ACC112 (cell line): ENCODE measurements around the gene DAD1.

Source experiments
- H2AFZ ChIP-seq: fragments of 200-600 bp; sonication (generic); one replicate; pipeline ENCODE4 v1.6.0; 2017; ENCODE audit warnings: antibody characterized with exemption, low read length; ENCODE audit not compliant: unreplicated experiment
- H3K27ac ChIP-seq: fragments of 200-600 bp; sonication (generic); 2 replicates; pipeline ENCODE4 v1.5.1; 2014; ENCODE audit warnings: low read depth, mild to moderate bottlenecking, antibody characterized with exemption, low read length, moderate library complexity
- H3K27me3 ChIP-seq: fragments of 200-600 bp; sonication (generic); 2 replicates; pipeline ENCODE4 v1.6.1; 2014; ENCODE audit warnings: mild to moderate bottlenecking, antibody characterized with exemption, low read length, moderate library complexity, mixed read lengths; ENCODE audit not compliant: insufficient read depth
- H3K36me3 ChIP-seq: fragments of 200-600 bp; sonication (generic); 2 replicates; pipeline ENCODE4 v1.6.1; 2016; ENCODE audit warnings: mild to moderate bottlenecking, antibody characterized with exemption, low read length, moderate library complexity, mixed read lengths; ENCODE audit not compliant: insufficient read depth
- H3K4me1 ChIP-seq: fragments of 200-600 bp; sonication (generic); one replicate; pipeline ENCODE4 v1.6.1; 2016; ENCODE audit warnings: low read length, mixed read lengths; ENCODE audit not compliant: insufficient read depth, unreplicated experiment, control insufficient read depth
- H3K4me3 ChIP-seq: fragments of 200-600 bp; sonication (generic); 2 replicates; pipeline ENCODE4 v1.5.1; 2014; ENCODE audit warnings: mild to moderate bottlenecking, low read depth, low read length
- H3K79me2 ChIP-seq: fragments of 200-600 bp; sonication (generic); one replicate; pipeline ENCODE4 v1.6.0; 2016; ENCODE audit warnings: low read length; ENCODE audit not compliant: control insufficient read depth, unreplicated experiment, insufficient read depth

The DAD1 gene

DNA sequence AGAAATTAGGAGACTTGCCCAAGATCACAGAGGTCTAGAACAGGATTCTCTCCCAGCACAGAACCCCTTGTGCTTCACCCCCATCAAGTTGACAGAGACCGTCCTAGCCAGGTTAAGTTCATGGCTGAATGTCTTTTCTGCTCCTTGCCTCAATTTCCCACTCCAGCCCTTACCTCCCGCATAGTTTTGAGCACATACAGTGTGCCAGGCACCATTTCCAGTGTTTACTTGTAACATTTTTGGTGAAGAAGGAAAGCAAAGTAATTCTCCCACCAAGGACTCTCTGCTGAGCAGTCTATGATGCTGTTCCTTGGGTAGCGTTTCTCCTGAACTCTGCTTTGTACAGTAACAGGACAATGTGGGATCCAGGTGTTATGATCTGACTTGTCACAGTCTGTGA lies 10.3 kb upstream of the DAD1 start:
- Histone ChIP-seq H3K4me1 (peaks cover 40% of the 10 kb centered on the region), H3K36me3 (peaks cover 21% of the 10 kb centered on the region)

DNA sequence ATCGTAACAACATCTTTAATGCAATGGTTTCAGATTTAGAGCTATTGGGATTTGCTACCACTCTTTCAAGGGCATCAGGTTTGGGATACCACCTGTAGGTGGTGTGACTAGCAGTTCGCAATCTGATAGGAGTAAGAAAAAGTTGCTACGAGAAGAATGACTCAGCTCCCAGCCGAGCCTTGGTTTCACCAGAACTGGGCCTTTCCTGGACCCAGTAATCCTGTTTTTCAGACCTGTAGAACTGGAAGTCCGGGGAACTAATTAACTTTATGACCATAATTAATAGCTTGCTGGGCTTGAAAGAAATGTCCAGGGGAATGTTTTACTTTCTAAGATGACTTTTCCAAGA lies 9.8 kb upstream of the DAD1 start:
- peak overlapping the region; percentile 59 for H3K27ac ChIP-seq
- peaks cover 16% of the 10 kb centered on the region for H3K79me2 ChIP-seq
- peak overlapping the region; percentile 97 for H2AFZ ChIP-seq
- peaks cover 40% of the 10 kb centered on the region for H3K4me1 ChIP-seq
- H3K27me3 ChIP-seq = no peaks in the 10 kb centered on the region
- peak overlapping the region; percentile 88 for H3K4me3 ChIP-seq
- peaks cover 20% of the 10 kb centered on the region for H3K36me3 ChIP-seq

More for the DNA sequence above, 10.3 kb upstream of the DAD1 start:
- Histone ChIP-seq H3K27me3 (no peaks in the 10 kb centered on the region), H2AFZ (no peak overlapping the region), H3K79me2 (peaks cover 16% of the 10 kb centered on the region), H3K4me3 (peak overlapping the region; percentile 88), H3K27ac (peak overlapping the region; percentile 59)

DNA sequence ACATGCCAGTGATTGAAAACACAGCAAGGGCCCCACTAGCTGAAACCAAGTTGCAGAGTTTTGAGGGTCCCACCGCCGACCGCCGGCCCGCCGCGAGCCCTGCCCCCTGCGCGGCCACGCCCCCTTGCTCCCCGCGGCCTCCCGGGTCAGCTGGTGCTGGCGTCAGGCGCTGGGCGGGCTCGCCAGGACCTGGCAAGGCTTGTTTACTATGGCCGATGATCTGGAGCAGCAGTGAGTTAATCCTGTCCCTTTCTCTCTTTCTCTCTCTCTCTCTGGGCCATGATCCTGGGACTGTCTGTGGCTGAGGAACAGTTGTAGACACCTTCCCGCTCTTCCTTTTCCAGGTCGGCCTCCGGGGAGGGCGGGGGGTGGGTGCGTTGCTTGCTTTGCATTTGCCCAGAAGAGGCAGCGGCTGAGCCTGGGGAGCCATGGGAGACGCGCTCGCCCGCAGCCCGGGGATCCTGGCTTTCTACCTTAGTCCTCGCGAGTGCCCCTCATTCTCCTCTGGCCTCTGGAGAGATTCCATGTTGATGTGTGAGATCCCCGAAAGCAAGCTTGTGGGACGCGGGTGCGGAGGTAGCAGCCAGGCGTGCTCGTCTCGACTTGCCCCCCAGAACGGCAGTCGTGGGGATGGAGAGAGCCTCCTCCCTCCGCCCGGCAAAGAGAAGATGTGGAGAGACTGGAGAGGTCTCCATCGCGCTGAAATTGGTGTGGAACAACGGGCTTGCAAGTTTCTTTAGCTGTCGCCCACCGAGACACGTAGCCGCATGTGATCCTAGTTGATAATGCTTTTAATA lies 9.3 kb upstream of the DAD1 start, which contains the start of gene ABHD4:
Gene ABHD4 (plus strand): TSS at position 202 of the 797 bp plus-strand sequence. CDS start 7 bp downstream, at position 209.
- H3K79me2 ChIP-seq = peaks cover 16% of the 10 kb centered on the region
- H2AFZ ChIP-seq = peak within 1 kb of the TSS; percentile 97
- H3K36me3 ChIP-seq = peaks cover 18% of the 10 kb centered on the region
- H3K27ac ChIP-seq = peak within 1 kb of the TSS; percentile 59
- no peaks in the 10 kb centered on the region for H3K27me3 ChIP-seq
- peaks cover 39% of the 10 kb centered on the region for H3K4me1 ChIP-seq
- H3K4me3 ChIP-seq = peak within 1 kb of the TSS; percentile 88

DNA sequence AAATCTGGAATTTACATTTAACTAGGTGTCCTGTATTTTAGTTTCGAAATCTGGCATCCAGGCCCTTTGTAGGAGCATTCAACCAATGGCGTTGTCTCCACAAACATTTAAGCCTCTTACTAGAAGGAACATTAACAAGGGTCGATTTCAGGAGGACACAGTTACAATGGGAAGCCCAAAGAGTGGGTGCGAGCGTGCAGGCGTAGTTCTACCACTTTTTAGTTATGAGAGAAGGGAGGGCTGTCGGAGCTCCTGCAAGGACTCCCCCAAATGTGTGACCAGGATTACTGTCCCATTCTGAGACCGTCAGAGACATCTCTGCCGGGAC lies 8.7 kb upstream of the DAD1 start:
- no peak overlapping the region for H3K27ac ChIP-seq
- H3K4me1 ChIP-seq = peaks cover 33% of the 10 kb centered on the region
- peaks cover 16% of the 10 kb centered on the region for H3K79me2 ChIP-seq
- peak overlapping the region; percentile 97 for H2AFZ ChIP-seq
- peaks cover 13% of the 10 kb centered on the region for H3K36me3 ChIP-seq
- peak overlapping the region; percentile 88 for H3K4me3 ChIP-seq
- no peaks in the 10 kb centered on the region for H3K27me3 ChIP-seq

GRCh38 chr14:22597265-22597664 lies 8.2 kb upstream of the DAD1 start:
- Histone ChIP-seq H3K36me3 (peaks cover 9% of the 10 kb centered on the region), H2AFZ (peak overlapping the region; percentile 97), H3K27me3 (no peaks in the 10 kb centered on the region), H3K27ac (no peak overlapping the region), H3K4me1 (peaks cover 29% of the 10 kb centered on the region), H3K79me2 (peaks cover 16% of the 10 kb centered on the region), H3K4me3 (peak overlapping the region; percentile 88)

DNA sequence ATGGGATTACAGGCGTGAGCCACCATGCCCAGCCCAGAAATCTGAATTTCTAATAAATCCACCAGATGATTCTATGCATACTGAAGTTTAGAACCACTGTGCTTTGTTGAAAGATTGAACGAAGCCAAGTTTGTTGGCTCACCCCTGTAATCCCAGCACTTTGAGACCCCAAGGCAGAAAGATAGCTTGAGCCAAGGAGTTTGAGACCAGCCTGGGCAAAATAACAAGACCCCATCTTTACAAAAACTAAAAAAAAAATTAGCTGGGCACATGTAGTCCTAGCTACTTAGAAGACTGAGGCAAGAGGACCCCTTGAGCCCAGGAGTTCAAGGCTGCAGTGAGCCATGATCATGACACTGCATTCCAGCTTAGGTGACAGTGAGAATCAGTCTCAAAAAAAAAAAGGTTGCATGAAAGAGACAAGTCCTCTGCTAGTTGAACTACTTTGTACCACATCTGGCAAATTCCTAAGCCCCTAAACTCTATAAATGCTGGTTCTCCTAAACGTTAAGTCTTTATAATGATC lies 7.4 kb upstream of the DAD1 start:
- no peak overlapping the region for H3K27ac ChIP-seq
- H2AFZ ChIP-seq = no peak overlapping the region
- no peak overlapping the region for H3K4me3 ChIP-seq
- H3K36me3 ChIP-seq = peaks cover under 1% of the 10 kb centered on the region; the same call in 1 of the 2 replicates
- no peaks in the 10 kb centered on the region for H3K27me3 ChIP-seq
- H3K4me1 ChIP-seq = peaks cover 24% of the 10 kb centered on the region
- peaks cover 16% of the 10 kb centered on the region for H3K79me2 ChIP-seq

DNA sequence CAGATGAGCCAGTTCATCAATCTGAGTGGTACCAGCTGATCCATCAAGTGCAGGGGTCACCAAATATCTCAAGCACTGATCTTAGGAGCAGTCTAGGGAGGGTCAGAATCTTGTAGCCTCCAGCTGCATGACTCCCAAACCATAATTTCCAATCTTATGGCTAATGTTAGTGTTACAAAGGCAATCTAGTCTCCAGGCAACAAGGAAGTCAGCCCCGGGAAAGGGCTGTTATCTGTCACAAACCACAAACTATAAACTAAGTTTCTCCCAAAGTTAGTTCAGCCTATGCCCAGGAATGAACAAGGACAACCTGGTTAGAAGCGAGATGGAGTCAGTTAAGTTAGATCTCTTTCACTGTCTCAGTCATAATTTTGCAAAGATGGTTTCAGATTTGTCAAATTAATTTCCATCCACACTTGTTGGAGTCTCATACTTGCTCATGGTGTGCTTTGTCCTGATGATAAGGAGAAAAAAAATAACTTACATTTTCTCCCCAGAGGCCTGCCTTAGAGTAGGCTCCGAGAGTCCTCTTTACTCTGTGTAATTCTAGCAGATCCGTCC lies 5.2 kb upstream of the DAD1 start:
- H3K27me3 ChIP-seq = no peaks in the 10 kb centered on the region
- no peak overlapping the region for H3K4me3 ChIP-seq
- H3K79me2 ChIP-seq = peaks cover 3% of the 10 kb centered on the region
- H3K4me1 ChIP-seq = peaks cover 9% of the 10 kb centered on the region
- H2AFZ ChIP-seq = no peak overlapping the region
- H3K36me3 ChIP-seq = no peaks in the 10 kb centered on the region
- no peak overlapping the region for H3K27ac ChIP-seq

GRCh38 chr14:22593601-22594000 lies 4.6 kb upstream of the DAD1 start:
- Histone ChIP-seq H2AFZ (no peak overlapping the region), H3K79me2 (peaks cover 4% of the 10 kb centered on the region), H3K36me3 (no peaks in the 10 kb centered on the region), H3K27ac (no peak overlapping the region), H3K27me3 (no peaks in the 10 kb centered on the region), H3K4me1 (peaks cover 6% of the 10 kb centered on the region), H3K4me3 (no peak overlapping the region)

- no peaks in the 10 kb centered on the region for H3K27me3 ChIP-seq
- H3K4me1 ChIP-seq = peaks cover 6% of the 10 kb centered on the region
- no peak overlapping the region for H3K4me3 ChIP-seq
- no peaks in the 10 kb centered on the region for H3K36me3 ChIP-seq
- H3K27ac ChIP-seq = no peak overlapping the region
- H3K79me2 ChIP-seq = peaks cover 8% of the 10 kb centered on the region
- H2AFZ ChIP-seq = no peak overlapping the region
Measured at GRCh38 chr14:22593189-22593588, 4.2 kb upstream of the DAD1 start.

- H3K4me1 ChIP-seq = peaks cover 41% of the 10 kb centered on the region
- H3K27me3 ChIP-seq = no peaks in the 10 kb centered on the region
- H3K79me2 ChIP-seq = peaks cover 54% of the 10 kb centered on the region
- H3K36me3 ChIP-seq = peaks cover 8% of the 10 kb centered on the region; the same call in 1 of the 2 replicates
- peak overlapping the region; percentile 61 for H2AFZ ChIP-seq
- peak overlapping the region; percentile 93 for H3K27ac ChIP-seq
- H3K4me3 ChIP-seq = peak overlapping the region; percentile 92
Measured at GRCh38 chr14:22588526-22589095, 413 bp downstream of the DAD1 start.
